Fibroblast of lung (primary cell): Measurements from ENCODE around the gene TBC1D12. TPM values are rescaled to one million over a fixed set of nuclear protein-coding genes. Genes with fewer than 3 reads are reported as not detected.

Source experiments
- DNase-seq, 2 donors: peaks; one replicate each; pipeline versions ENCODE4 v3.0.0 to v3.0.0-alpha.2; 2010; ENCODE audit warnings: low read depth in 2 of 2
- H2AFZ ChIP-seq: 2 replicates; pipeline ENCODE4 v1.5.1; 2012; ENCODE audit warnings: low read length, control low read depth, inconsistent platforms
- H3K27ac ChIP-seq: 2 replicates; pipeline ENCODE4 v1.5.1; 2011; ENCODE audit warnings: low read length, control low read depth; ENCODE audit not compliant: insufficient read depth
- H3K27me3 ChIP-seq: 2 replicates; pipeline ENCODE4 v1.5.1; 2011; ENCODE audit warnings: mild to moderate bottlenecking, low read length; ENCODE audit not compliant: control insufficient read depth, insufficient read depth
- H3K36me3 ChIP-seq: 2 replicates; pipeline ENCODE4 v1.5.1; 2011; ENCODE audit warnings: low read length; ENCODE audit not compliant: control insufficient read depth, insufficient read depth
- H3K4me1 ChIP-seq: 2 replicates; pipeline ENCODE4 v1.5.1; 2011; ENCODE audit warnings: low read length; ENCODE audit not compliant: control insufficient read depth, insufficient read depth; ENCODE audit errors: extremely low read depth
- H3K4me2 ChIP-seq: 2 replicates; pipeline ENCODE4 v1.5.1; 2011; ENCODE audit warnings: low read length, control low read depth; ENCODE audit not compliant: insufficient read depth; ENCODE audit errors: extremely low read depth
- H3K4me3 ChIP-seq, 4 experiments: fragments of 200-600 bp in 1 of 4; sonication (generic) in 1 of 4; replicated peaks in 1 of 4; 2 replicates each; pipeline ENCODE4 v1.5.1; 2011 to 2016; ENCODE audit warnings: low read length in 4 of 4, low read depth in 3 of 4, mild to moderate bottlenecking in 3 of 4, control low read depth in 2 of 4, inconsistent platforms in 1 of 4, mixed read lengths in 1 of 4; ENCODE audit not compliant: insufficient read depth in 1 of 4; ENCODE audit errors: control extremely low read depth in 1 of 4
- H3K79me2 ChIP-seq: 2 replicates; pipeline ENCODE4 v1.5.1; 2012; ENCODE audit warnings: mild to moderate bottlenecking, low read length, inconsistent platforms; ENCODE audit not compliant: control insufficient read depth, insufficient read depth
- H3K9ac ChIP-seq: 2 replicates; pipeline ENCODE4 v1.5.1; 2011; ENCODE audit warnings: mild to moderate bottlenecking, low read length, control low read depth; ENCODE audit not compliant: insufficient read depth
- H3K9me3 ChIP-seq: 2 replicates; pipeline ENCODE4 v1.5.1; 2012; ENCODE audit warnings: low read depth, low read length; ENCODE audit not compliant: control insufficient read depth, insufficient read depth
- H4K20me1 ChIP-seq: 2 replicates; pipeline ENCODE4 v1.5.1; 2011; ENCODE audit warnings: low read length; ENCODE audit not compliant: control insufficient read depth, insufficient read depth; ENCODE audit errors: extremely low read depth
- EZH2 ChIP-seq: IDR thresholded peaks from 2 replicates; pipeline ENCODE4 v1.5.1; 2012; ENCODE audit warnings: low read length, control low read depth, mild to moderate bottlenecking; ENCODE audit errors: missing control alignments
- polyA plus RNA-seq, 2 donors: library from polyadenylated mRNA; depleted of rRNA in 1 of 2; stranded (reverse) in 1 of 2; unstranded in 1 of 2; fragments of >200 nt; gene quantifications; 2 replicates each; pipeline ENCODE4 v1.2.1, GENCODE V29; 2011 to 2012; ENCODE audit warnings: missing spikeins in 1 of 2
- total RNA-seq: library from RNA; depleted of rRNA; stranded (reverse); fragments of >200 nt; gene quantifications from 2 replicates; pipeline ENCODE4 v1.2.1, GENCODE V29; 2014
- TF ChIP-seq, protein P1 (sequence below), 2 donors: IDR thresholded peaks in 1 of 2; conservative IDR thresholded peaks in 1 of 2; 1 replicate in 1 of 2; 2 replicates in 1 of 2; pipeline ENCODE4 v1.5.1; 2011 to 2012; ENCODE audit warnings: low read length in 2 of 2, control low read depth in 1 of 2, inconsistent platforms in 1 of 2, low read depth in 1 of 2, mild to moderate bottlenecking in 1 of 2

The TBC1D12 gene
- total and polyA plus RNA-seq, 2 donors (not counting 1 experiment from before 2014, with no cell fraction given) = 7.8 to 13.9 TPM

- H3K4me3 ChIP-seq = no peak overlapping the region
- no peak overlapping the region for H3K27ac ChIP-seq
- H3K79me2 ChIP-seq = no peaks in the 10 kb centered on the region
- H3K4me1 ChIP-seq = no peaks in the 10 kb centered on the region
- H4K20me1 ChIP-seq = no peaks in the 10 kb centered on the region
- no peak overlapping the region for H3K9ac ChIP-seq
- no peaks in the 10 kb centered on the region for H3K36me3 ChIP-seq
- H2AFZ ChIP-seq = no peak overlapping the region
- TF ChIP-seq, protein P1, sequence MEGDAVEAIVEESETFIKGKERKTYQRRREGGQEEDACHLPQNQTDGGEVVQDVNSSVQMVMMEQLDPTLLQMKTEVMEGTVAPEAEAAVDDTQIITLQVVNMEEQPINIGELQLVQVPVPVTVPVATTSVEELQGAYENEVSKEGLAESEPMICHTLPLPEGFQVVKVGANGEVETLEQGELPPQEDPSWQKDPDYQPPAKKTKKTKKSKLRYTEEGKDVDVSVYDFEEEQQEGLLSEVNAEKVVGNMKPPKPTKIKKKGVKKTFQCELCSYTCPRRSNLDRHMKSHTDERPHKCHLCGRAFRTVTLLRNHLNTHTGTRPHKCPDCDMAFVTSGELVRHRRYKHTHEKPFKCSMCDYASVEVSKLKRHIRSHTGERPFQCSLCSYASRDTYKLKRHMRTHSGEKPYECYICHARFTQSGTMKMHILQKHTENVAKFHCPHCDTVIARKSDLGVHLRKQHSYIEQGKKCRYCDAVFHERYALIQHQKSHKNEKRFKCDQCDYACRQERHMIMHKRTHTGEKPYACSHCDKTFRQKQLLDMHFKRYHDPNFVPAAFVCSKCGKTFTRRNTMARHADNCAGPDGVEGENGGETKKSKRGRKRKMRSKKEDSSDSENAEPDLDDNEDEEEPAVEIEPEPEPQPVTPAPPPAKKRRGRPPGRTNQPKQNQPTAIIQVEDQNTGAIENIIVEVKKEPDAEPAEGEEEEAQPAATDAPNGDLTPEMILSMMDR (conservative IDR thresholded peaks at IDR 0.05 in 1 of 2, IDR thresholded peaks at IDR 0.05 in 1 of 2; ENCODE audit: low read depth in 1 of 2, low read length in 2 of 2) = no peak
- TF ChIP-seq EZH2 = no peak
- H3K4me2 ChIP-seq = no peak overlapping the region
- no peaks in the 10 kb centered on the region for H3K9me3 ChIP-seq
- no peak for DNase-seq
- H3K27me3 ChIP-seq = no peaks in the 10 kb centered on the region
Observed at GRCh38 chr10:94493463-94493862, 91.1 kb downstream of the TBC1D12 start.

DNA sequence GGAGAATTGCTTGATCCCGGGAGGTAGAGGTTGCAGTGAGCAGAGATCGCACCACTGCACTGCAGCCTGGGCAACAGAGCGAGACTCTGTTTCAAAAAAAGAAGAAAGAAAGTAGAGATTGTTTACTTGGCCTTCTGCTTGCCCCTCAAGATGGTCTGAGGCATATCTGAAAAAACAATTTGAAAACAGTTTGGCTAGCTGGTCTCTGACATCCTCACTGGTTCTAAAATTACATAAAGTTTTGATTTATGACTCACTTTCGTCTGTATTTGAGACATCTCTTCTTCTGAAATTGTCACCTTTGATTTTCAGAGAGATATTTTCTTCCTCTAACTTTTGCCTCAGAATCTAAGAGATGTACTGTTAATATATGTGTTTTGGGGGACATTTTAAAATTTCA, 93.7 kb downstream of the TBC1D12 start:
- Histone ChIP-seq H3K4me3 (no peak overlapping the region), H3K79me2 (no peaks in the 10 kb centered on the region), H3K27ac (no peak overlapping the region), H2AFZ (no peak overlapping the region), H3K4me2 (no peak overlapping the region), H3K36me3 (no peaks in the 10 kb centered on the region), H3K27me3 (no peaks in the 10 kb centered on the region), H3K9me3 (no peaks in the 10 kb centered on the region), H3K9ac (no peak overlapping the region), H4K20me1 (no peaks in the 10 kb centered on the region), H3K4me1 (no peaks in the 10 kb centered on the region)
- TF ChIP-seq, protein P1 (conservative IDR thresholded peaks at IDR 0.05 in 1 of 2, IDR thresholded peaks at IDR 0.05 in 1 of 2; ENCODE audit: low read depth in 1 of 2, low read length in 2 of 2) = no peak
- no peak for TF ChIP-seq EZH2
- DNase-seq = peak in 1 of 2 donors; percentile 18

DNA sequence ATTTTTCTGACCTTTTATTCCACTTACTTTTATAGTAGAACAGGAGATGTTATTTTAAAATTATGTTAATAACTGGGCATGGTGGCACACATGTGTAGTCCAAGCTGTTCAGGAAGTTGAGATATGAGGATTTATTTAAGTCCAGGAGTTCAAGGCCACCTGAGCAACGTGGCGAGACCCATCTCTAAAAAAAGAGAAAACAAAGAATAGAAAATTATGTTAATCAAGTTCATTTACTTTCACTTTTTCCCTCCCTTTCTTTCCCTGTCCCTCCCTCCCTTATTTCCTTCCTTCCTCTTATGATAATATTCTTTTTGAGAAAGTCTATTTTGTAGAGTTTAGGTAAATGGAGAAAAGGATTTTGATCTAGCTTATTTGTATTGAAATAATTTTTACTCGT, 94.3 kb downstream of the TBC1D12 start:
- Histone ChIP-seq H3K27me3 (no peaks in the 10 kb centered on the region), H3K4me1 (no peaks in the 10 kb centered on the region), H3K27ac (no peak overlapping the region), H3K36me3 (no peaks in the 10 kb centered on the region), H3K9ac (no peak overlapping the region), H3K79me2 (no peaks in the 10 kb centered on the region), H3K4me3 (no peak overlapping the region), H3K4me2 (no peak overlapping the region), H2AFZ (no peak overlapping the region), H4K20me1 (no peaks in the 10 kb centered on the region), H3K9me3 (no peaks in the 10 kb centered on the region)
- no peak for TF ChIP-seq EZH2
- TF ChIP-seq, protein P1 (conservative IDR thresholded peaks at IDR 0.05 in 1 of 2, IDR thresholded peaks at IDR 0.05 in 1 of 2; ENCODE audit: low read depth in 1 of 2, low read length in 2 of 2) = no peak
- DNase-seq = no peak
